Measurements from ENCODE around the gene CRADD.

The CRADD gene

DNA sequence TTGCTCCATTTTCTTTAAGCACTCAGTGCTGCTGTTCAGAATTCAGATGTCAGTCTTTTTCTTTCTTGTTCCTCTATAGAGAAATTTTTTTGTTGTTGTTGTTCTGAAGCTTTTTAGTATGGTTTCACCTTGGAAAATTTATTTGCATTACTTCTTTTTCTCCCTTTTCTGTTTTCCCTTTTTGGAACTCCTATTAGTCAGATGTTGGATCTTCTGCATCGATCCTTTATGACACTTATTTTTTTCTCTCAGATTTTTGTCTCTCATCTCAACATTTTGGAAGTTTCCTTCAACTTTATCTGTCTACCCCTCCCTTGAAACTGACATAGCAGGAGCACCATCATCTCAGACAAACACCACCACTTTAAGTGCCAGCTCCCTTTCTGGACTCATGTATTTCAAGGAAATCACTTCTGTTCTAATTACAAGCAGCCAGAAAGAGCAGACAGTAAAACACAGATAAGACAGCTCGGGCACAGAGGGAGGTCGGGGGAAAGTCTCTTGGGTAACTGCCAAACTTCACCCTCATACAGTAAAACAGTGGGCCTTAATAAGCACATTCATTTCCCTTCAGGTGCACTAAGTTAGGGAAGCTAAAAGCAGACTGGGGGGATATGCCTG is 248.5 kb downstream of the CRADD start:
- TF ChIP-seq CTCF (IDR thresholded peaks at IDR 0.05) = no peak

- no peak for TF ChIP-seq CTCF (IDR thresholded peaks at IDR 0.05)
These were observed 249.1 kb downstream of the CRADD start for GRCh38 chr12:93926237-93926636.

DNA sequence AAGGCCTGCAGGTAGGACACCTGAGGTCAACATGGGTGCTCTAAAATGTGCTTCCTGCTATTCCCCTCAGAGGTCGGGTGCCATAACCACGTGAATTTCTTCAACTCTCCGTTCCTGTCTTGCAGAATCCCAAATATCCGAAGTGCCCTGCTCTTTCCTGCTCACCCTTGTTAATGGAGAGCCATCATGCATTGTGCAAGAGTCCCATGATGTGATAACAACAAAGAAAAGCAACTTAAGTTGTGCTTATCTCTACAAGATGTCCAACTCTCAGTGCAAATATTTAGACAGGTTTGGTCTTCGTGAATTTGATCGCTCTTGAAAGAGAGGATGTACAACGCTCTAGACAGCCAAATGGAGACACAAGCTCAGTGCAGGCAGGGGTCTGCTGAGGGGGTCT is 260.6 kb downstream of the CRADD start:
- no peak for TF ChIP-seq CTCF (IDR thresholded peaks at IDR 0.05)

- TF ChIP-seq CTCF (IDR thresholded peaks at IDR 0.05) = no peak
These were observed 261.1 kb downstream of the CRADD start for GRCh38 chr12:93938317-93938716.

DNA sequence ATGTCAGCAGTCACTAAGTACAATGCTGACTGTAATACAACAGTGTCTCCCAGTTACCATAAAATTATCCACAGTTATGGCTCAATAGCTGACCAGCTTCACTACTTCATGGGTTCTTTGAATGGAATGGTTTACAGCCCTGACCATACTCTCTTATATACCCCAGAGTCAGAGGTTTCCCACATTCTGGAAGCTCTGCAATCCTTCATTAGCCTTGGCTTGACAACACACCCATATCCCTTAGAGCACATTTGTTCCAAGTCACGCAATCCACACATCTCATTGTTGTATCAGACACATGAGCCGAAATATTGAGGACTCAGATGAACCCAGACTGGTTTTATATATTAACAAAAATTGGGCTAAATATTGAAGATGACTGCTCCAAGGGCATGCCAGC is 261.8 kb downstream of the CRADD start:
- no peak for TF ChIP-seq CTCF (IDR thresholded peaks at IDR 0.05)

DNA sequence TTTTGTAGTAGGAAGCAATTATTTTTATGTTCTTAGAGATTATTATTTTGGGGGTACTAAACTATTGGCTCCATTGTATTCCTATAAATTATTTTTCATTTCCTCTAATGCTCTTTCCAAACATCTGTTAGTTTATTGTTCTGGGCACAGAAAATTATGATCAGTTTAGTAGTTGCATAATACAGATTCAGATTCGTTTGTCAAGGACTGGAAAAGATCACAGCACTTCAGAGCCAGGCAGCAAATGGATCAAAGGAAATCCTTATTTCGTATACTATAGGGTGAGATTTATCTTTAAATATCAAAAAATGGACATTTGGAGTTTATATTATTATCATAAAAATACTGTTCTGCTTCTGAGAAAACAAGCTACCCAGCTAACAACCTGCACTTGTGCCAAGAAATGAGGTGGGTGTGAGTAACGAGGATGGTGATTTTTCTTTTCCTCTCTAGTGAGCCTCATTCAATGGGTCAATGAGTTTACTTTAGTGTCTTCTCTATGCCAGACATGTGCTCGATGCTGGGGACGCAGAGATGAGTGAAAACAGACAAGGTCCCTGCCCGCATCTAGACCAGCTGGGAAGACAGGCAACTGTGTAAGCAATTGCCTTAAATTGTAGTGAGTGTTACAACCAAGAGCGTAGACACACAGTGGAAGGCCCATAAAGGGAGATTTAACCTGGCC is 262.6 kb downstream of the CRADD start:
- TF ChIP-seq CTCF (IDR thresholded peaks at IDR 0.05) = no peak

DNA sequence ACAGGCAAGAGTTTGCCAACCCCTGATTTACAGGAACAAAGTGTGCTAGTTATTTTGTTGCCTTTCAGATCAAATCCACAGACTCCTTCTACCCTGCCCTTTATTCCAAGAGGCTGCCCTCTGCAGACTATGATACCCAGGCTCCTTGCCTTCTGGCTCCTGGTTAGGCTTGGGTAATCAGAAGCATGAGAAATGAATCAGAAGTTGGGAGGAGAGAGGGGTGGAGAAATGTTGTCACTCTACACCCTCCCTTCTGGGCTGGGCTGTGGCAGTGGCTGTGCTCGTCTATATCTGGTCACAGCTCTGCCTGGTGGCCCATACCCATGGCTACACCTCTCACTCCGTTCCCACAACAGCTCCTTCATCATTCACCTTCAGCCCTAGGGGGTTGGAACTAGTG is 266.6 kb downstream of the CRADD start:
- TF ChIP-seq CTCF (IDR thresholded peaks at IDR 0.05) = no peak
